Endothelial cell of umbilical vein (primary cell): Measurements from ENCODE around the gene OR10Z1. TPM values are rescaled to one million over a fixed set of nuclear protein-coding genes. Genes with fewer than 3 reads are reported as not detected.

ENCODE experiments used
- BruUV-seq: library from RNA; stranded (reverse); fragments of 400-500 nt; replicated peaks from 2 replicates; lab custom pipeline; 2021; lab: Mats Ljungman, UMichigan
- CTCF ChIA-PET: fragments of 300-600, 350-600 bp; sonication (Branson Sonifier 250); formaldehyde crosslinking; loops from one replicate; lab custom pipeline; 2021; ENCODE audit warnings: antibody characterized with exemption, inconsistent platforms; lab: Charles Lee
- POLR2A ChIA-PET: fragments of 300-600, 350-600 bp; sonication (Branson Sonifier 250); formaldehyde crosslinking; loops from one replicate; lab custom pipeline; 2021; ENCODE audit warnings: antibody characterized with exemption, inconsistent platforms; lab: Charles Lee
- DNase-seq: peaks from one replicate; pipeline ENCODE4 v3.0.0-alpha.2; 2011; ENCODE audit warnings: low read depth, low spot score
- FAIRE-seq: peaks from 2 replicates; lab custom pipeline; 2011; peaks lifted over from hg19 to GRCh38; lab: Jason Lieb, UNC
- H2AFZ ChIP-seq: 2 replicates; pipeline ENCODE4 v1.6.0; 2012; ENCODE audit warnings: low read depth, low read length, control low read depth, inconsistent platforms
- H3K27ac ChIP-seq: 2 replicates; pipeline ENCODE4 v1.5.1; 2011; ENCODE audit warnings: low read depth, mild to moderate bottlenecking, control low read depth, low read length, moderate library complexity; ENCODE audit not compliant: insufficient read depth
- H3K27me3 ChIP-seq, 2 experiments: 2 replicates each; pipeline versions ENCODE4 v1.6.0 to v1.6.1; 2011; ENCODE audit warnings: low read length in 2 of 2, mixed read lengths in 1 of 2; ENCODE audit not compliant: control insufficient read depth in 2 of 2, insufficient read depth in 2 of 2
- H3K36me3 ChIP-seq, 2 experiments: 2 replicates in 1 of 2; 3 replicates in 1 of 2; pipeline ENCODE4 v1.5.1; 2011; ENCODE audit warnings: low read length in 2 of 2, mild to moderate bottlenecking in 1 of 2, moderate library complexity in 1 of 2; ENCODE audit not compliant: control insufficient read depth in 2 of 2, insufficient read depth in 2 of 2; ENCODE audit errors: extremely low read depth in 1 of 2
- H3K4me1 ChIP-seq: 3 replicates; pipeline ENCODE4 v1.5.1; 2011; ENCODE audit warnings: mild to moderate bottlenecking, low read length; ENCODE audit not compliant: control insufficient read depth, insufficient read depth; ENCODE audit errors: extremely low read depth
- H3K4me2 ChIP-seq: 2 replicates; pipeline ENCODE4 v1.6.1; 2011; ENCODE audit warnings: low read length, control low read depth, mixed read lengths; ENCODE audit not compliant: insufficient read depth
- H3K4me3 ChIP-seq, 3 experiments: fragments of 200-600 bp in 1 of 3; sonication (generic), shearing (Covaris generic) in 1 of 3; replicated peaks in 1 of 3; 2 replicates each; pipeline ENCODE4 v1.5.1; 2011 to 2016; ENCODE audit warnings: control low read depth in 3 of 3, low read length in 3 of 3, mild to moderate bottlenecking in 2 of 3, inconsistent platforms in 1 of 3, low read depth in 1 of 3, moderate library complexity in 1 of 3; ENCODE audit not compliant: insufficient read depth in 1 of 3
- H3K79me2 ChIP-seq: 2 replicates; pipeline ENCODE4 v1.6.0; 2012; ENCODE audit warnings: low read length, inconsistent platforms; ENCODE audit not compliant: control insufficient read depth, insufficient read depth
- H3K9ac ChIP-seq: replicated peaks from 2 replicates; pipeline ENCODE3; 2011; ENCODE audit warnings: low read length, control low read depth; ENCODE audit not compliant: insufficient read depth; ENCODE audit errors: extremely low read depth
- H3K9me1 ChIP-seq: replicated peaks from 3 replicates; pipeline ENCODE4 v1.6.0; 2011; ENCODE audit warnings: mild to moderate bottlenecking, low read length; ENCODE audit not compliant: control insufficient read depth, insufficient read depth; ENCODE audit errors: extremely low read depth
- H3K9me3 ChIP-seq: replicated peaks from 2 replicates; pipeline ENCODE4 v1.5.1; 2012; ENCODE audit warnings: low read length, inconsistent platforms; ENCODE audit not compliant: control insufficient read depth, insufficient read depth
- H4K20me1 ChIP-seq: replicated peaks from 2 replicates; pipeline ENCODE3; 2011; ENCODE audit warnings: mild to moderate bottlenecking, low read length; ENCODE audit not compliant: control insufficient read depth, insufficient read depth; ENCODE audit errors: extremely low read depth
- CTCF ChIP-seq, 2 donors: IDR thresholded peaks; 1 replicate in 1 of 2; 2 replicates in 1 of 2; pipeline ENCODE4 v1.5.1; 2011; ENCODE audit warnings: low read length in 2 of 2, mild to moderate bottlenecking in 2 of 2, moderate library complexity in 2 of 2, control low read depth in 1 of 2, inconsistent platforms in 1 of 2, low read depth in 1 of 2; ENCODE audit not compliant: insufficient read depth in 1 of 2; ENCODE audit errors: extremely low read depth in 1 of 2
- EZH2 ChIP-seq: IDR thresholded peaks from 2 replicates; pipeline ENCODE4 v1.6.1; 2012; ENCODE audit warnings: borderline replicate concordance, low read depth, mild to moderate bottlenecking, moderate library complexity, low read length, inconsistent platforms; ENCODE audit not compliant: severe bottlenecking
- FOS ChIP-seq: IDR thresholded peaks from 2 replicates; pipeline ENCODE4 v1.6.1; 2011; ENCODE audit warnings: mild to moderate bottlenecking, low read length, moderate library complexity, borderline replicate concordance; ENCODE audit not compliant: insufficient read depth
- GATA2 ChIP-seq: IDR thresholded peaks from 2 replicates; pipeline ENCODE4 v1.7.0; 2011; ENCODE audit warnings: low read depth, mild to moderate bottlenecking, moderate library complexity, mixed read lengths, low read length; ENCODE audit not compliant: insufficient read length, insufficient read depth
- JUN ChIP-seq: IDR thresholded peaks from 2 replicates; pipeline ENCODE4 v1.6.1; 2011; ENCODE audit warnings: borderline replicate concordance, low read depth; ENCODE audit not compliant: insufficient read length, insufficient read depth
- MAX ChIP-seq: IDR thresholded peaks from 2 replicates; pipeline ENCODE4 v1.6.1; 2011; ENCODE audit not compliant: insufficient read depth, insufficient read length
- MYC ChIP-seq: IDR thresholded peaks from one replicate; pipeline ENCODE4 v1.6.1; 2011; ENCODE audit warnings: mild to moderate bottlenecking, low read depth, low read length
- POLR2A ChIP-seq: IDR thresholded peaks from 2 replicates; pipeline ENCODE4 v1.6.1; 2012; ENCODE audit warnings: low read depth, mild to moderate bottlenecking, control low read depth, low read length
- POLR2AphosphoS5 ChIP-seq: IDR thresholded peaks from 2 replicates; pipeline ENCODE4 v1.6.1; 2012; ENCODE audit warnings: low read depth, mild to moderate bottlenecking, control low read depth, low read length, moderate library complexity; ENCODE audit not compliant: insufficient read depth
- dilution Hi-C: fragments of 300-500 bp; cut with MboI; formaldehyde crosslinking; loops from one replicate; pipeline ENCODE4 v1.15.0; 2019; ENCODE audit warnings: low sequenced_read_pairs; ENCODE audit not compliant: extremely low pct_ligation_motif_present
- intact Hi-C: fragments of 100-400 bp; cut with micrococcal nuclease; formaldehyde crosslinking; loops from one replicate; pipeline ENCODE4 v1.10.0; 2022
- polyA plus RNA-seq, 4 experiments: library from polyadenylated mRNA; depleted of rRNA in 3 of 4; stranded (reverse) in 3 of 4; unstranded in 1 of 4; fragments of >200 nt; gene quantifications; 2 replicates each; pipeline versions ENCODE4 v1.2.1 to v1.2.3, GENCODE V29; 2011 to 2012; ENCODE audit warnings: missing spikeins in 1 of 4
- total RNA-seq: library from RNA; stranded (reverse); gene quantifications from 2 replicates; pipeline ENCODE4 v1.2.3, GENCODE V29; 2021

Gene OR10Z1
- total and polyA plus RNA-seq, 2 donors (not counting 3 experiments of a cell fraction or from before 2014, with no cell fraction given): not detected

GRCh38 chr1:158579733-158580132 lies 25.3 kb upstream of the OR10Z1 start, which contains the start of gene OR10X1:
OR10X1 (minus strand) TSS chr1:158579899; CDS start chr1:158579899, 0 bp downstream.
- ChIA-PET CTCF (no interaction called here), POLR2A (no interaction called here)
- no TSS peak for BruUV-seq
- Histone ChIP-seq H3K79me2 (no peaks in the 10 kb centered on the region), H3K4me3 (no peak within 1 kb of the TSS), H3K27me3 (no peaks in the 10 kb centered on the region), H2AFZ (no peak within 1 kb of the TSS), H3K4me1 (no peaks in the 10 kb centered on the region), H3K9me3 (no peaks in the 10 kb centered on the region), H3K36me3 (no peaks in the 10 kb centered on the region), H3K9me1 (no peaks in the 10 kb centered on the region), H3K27ac (no peak within 1 kb of the TSS), H3K4me2 (no peak within 1 kb of the TSS), H3K9ac (no peak within 1 kb of the TSS), H4K20me1 (no peaks in the 10 kb centered on the region)
- DNase-seq (no peak), FAIRE-seq (no peak)
- dilution Hi-C loops: no loop called here
- intact Hi-C loops: no loop called here
- TF ChIP-seq POLR2AphosphoS5: no peak
- no peak for TF ChIP-seq GATA2
- no peak for TF ChIP-seq MYC
- no peak for TF ChIP-seq CTCF (IDR thresholded peaks at IDR 0.05; ENCODE audit: extremely low read depth in 1 of 2, insufficient read depth in 1 of 2, low read depth in 1 of 2, low read length in 2 of 2)
- no peak for TF ChIP-seq POLR2A
- TF ChIP-seq MAX: no peak
- no peak for TF ChIP-seq EZH2
- no peak for TF ChIP-seq JUN
- TF ChIP-seq FOS: no peak
